Stimulated activated CD8-positive, alpha-beta memory T cell treated with anti-CD3 and anti-CD28 coated beads, Interleukin-7, amount 100 ng/mL, for 1 hour (primary cell): ENCODE measurements around the gene ZNF705A.
"Not testable (repeated sequence)": the region's sequence is repeated elsewhere in the genome, so short reads cannot be mapped to it uniquely, and the experiment has no call there.

ENCODE experiments used
- DNase-seq, 2 donors: peaks; one replicate each; pipeline ENCODE4 v3.0.0-alpha.2; 2020; ENCODE audit warnings: low read depth in 2 of 2

ZNF705A gene

DNA sequence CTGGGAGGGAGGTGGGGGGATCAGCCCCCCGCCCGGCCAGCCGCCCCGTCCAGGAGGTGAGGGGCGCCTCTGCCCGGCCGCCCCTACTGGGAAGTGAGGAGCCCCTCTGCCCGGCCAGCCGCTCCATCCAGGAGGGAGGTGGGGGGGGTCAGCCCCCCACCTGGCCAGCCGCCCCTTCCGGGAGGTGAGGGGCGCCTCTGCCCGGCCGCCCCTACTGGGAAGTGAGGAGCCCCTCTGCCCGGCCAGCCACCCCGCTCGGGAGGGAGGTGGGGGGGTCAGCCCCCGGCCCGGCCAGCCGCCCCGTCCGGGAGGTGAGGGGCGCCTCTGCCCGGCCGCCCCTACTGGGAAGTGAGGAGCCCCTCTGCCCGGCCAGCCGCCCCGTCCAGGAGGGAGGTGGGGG lies 27.4 kb downstream of the ZNF705A start:
- DNase-seq, result not testable (repeated sequence)

DNA sequence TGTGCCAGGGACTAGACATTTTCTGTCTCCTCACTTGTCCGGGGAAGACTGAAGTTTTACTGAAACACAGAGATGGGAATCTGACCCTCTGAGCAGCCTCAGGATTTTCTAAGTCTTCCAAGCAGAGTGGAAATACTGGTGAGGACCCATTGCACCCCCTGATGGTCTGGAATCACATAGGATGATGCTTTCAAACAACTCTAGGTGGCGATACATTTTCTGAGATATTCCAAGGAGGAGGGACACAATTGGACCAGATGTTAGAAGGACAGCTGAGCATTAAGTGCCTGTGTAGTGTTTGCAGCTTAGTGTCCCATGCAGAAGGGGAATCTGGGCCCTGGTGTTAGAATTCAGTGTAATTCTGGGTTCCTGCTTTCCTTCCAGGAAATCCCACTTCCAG lies 31.3 kb downstream of the ZNF705A start:
- not testable (repeated sequence) for DNase-seq

DNA sequence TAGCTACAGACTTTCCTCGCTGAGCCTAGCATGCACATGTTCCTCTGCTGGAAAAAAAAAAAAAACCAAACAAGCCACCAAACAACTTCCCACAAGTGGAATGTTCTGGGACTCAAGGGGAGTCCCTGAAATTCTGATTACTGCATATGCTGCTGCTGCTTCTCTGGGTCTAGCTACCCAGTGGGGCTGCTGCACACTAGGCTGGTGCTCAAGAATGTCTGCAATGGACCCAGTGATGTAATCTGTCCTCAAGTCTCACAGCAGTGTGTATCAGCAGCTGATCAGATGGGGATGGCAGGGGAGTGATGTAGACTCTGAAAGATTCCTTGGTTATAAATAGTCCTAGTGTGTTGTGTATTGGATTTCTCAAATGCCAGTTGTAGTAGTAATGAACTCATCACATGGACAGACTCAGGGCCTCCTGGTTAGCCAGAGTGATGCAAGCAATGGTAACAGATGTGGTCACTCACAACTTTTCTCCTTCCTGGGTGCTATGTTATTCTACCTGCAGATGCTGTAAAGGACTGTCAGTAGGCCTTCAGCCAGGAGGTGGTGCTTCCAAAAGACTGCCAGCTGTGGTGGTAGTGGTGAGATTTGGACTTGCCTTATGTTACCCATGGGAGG lies 41.0 kb downstream of the ZNF705A start:
- DNase-seq, result not testable (repeated sequence)

DNA sequence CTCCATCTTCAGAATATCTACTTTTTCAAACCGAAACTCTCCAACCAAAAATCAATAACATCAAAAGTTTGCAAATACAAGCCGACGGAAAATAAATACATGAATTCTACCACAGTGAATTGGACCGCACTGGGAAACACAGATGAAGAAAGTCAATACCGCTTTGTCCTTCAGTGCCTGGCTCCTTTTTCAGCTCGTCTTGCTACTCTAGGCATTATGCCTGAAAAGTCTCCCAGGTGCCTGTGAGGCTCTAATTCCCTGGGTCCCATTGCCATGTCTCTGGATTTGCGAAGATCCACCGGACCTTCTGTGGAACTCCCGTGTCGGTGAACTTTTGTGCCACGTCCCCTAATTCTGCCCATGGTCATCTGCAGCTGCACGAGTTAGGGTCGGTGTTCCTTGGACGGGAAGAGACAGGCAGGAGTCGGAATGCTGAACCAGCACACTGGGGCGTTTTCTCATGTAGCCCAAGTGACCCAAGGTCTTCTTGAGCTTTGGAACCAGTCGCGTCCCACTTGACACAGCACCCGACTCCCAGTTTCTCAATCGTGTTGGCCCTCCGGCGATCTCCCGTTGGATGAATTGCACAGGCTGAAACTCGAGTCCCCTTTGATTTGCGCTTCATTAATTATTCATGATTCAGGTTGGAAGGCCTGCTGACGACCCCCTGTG lies 62.0 kb downstream of the ZNF705A start:
- DNase-seq, result not testable (repeated sequence)

DNA sequence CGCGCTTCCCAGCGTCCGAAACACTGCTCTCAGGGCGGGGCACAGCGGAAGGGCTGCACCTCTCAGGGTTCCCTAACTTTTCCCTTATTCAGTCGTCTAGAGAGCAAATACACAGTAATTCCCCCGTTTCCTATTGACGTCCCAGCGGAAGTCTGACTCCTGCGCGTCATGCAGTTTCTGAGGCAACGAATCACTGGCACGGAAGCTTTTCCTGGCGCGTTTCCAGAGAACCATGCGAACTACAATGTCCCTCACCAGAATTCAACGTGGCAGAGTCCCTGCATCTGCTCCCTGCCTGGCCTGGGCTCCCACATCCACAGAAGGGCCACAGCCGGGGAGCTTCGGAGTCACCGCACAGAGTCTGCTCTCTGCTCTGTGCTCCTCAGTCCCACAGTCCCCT lies 64.6 kb downstream of the ZNF705A start:
- not testable (repeated sequence) for DNase-seq

DNA sequence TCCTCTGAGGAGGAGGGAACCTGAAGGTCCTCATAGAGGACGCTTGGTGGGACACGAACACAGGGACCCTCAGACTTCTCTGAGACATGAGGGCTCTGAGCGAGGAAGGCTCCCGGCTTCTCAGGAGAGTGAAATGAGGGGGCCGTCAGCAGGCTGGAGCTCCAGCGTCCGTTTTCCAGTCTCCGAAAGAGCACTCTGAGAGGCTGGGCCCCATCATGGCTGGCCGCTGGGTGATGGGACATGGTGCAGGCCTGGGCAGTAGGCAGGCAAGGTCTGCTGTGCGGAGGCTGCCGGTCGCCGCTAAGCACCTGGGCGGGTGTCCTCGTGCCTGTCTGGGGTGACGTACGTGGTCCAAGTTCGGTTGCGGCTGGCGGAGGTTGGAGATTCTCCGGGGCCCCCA lies 65.0 kb downstream of the ZNF705A start:
- DNase-seq, result not testable (repeated sequence)

DNA sequence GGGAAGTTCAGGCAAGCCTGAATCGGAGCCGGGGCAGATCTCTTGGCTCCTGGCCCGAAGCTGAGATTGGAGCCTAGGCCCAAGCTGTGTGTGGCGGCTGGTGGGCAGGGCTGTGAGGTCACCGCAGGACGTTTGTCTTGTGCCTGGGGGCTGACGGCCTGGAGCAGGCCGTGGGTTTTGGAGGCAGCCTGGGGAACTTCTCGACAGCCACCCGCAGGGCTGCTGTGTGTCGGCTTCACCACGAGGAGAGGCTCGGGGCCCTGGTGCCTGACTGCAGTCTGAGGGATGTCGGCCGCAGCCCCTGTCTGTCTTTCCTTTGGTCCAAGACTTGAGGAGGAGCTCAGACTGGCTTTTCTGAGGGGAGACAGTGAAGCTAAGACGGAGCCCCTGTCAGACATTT lies 65.5 kb downstream of the ZNF705A start:
- not testable (repeated sequence) for DNase-seq

DNA sequence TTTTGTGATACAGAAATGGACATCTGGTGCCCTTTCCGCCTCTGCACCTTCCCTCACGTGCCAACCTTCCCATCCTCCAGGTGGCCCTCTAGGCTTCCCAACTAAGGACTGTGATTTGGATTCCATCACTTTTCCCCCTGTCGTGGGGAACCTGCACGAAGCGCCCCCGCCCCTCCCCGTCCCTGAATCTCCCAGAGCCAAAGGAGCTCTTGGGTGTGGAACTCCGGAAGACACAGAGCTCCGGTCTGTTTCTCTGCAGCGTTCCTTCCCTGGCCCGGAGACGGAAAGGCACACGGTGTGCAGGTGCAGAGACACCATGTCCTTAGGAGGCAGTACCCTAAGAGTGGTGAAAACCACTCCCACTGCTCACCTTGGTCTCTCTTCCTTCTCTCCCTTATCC lies 66.8 kb downstream of the ZNF705A start:
- DNase-seq, result not testable (repeated sequence)

DNA sequence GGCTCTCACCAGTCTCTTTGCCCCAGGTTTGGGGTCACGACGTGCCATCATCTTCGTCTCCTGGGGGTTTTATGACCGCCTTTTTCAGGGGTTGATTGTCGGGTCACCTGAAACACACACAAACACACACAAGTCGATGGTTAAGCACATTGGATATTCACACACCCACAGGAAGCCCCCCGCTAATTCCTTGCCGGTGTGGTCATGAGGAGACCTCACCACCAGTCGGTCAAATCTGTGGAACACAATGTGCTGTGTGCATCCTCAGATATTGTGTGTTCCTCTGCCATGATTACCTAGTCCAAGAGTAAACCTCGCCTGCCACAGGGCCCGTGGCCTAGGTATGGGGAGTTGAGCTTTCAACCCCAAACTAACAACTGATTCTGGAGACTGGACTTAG lies 68.0 kb downstream of the ZNF705A start:
- not testable (repeated sequence) for DNase-seq

DNA sequence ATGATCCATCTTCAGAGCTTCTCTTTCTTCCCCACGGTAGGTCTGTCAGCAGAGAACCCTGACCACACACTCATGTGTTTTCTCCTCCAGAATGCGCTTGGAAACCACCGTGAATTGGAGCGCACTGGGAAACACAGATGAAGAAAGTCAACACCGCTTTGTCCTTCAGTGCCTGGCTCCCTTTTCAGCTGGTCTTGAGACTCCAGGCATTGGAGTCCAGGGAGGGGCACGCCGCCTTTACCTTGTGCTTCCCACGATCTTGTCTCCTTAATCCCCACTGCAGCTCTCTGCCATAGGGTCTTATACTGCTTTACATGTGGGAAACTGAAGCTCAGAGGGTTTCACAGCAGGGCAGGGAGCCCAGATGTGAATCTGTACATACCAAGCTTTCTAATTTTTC lies 69.5 kb downstream of the ZNF705A start:
- DNase-seq, result no peak

DNA sequence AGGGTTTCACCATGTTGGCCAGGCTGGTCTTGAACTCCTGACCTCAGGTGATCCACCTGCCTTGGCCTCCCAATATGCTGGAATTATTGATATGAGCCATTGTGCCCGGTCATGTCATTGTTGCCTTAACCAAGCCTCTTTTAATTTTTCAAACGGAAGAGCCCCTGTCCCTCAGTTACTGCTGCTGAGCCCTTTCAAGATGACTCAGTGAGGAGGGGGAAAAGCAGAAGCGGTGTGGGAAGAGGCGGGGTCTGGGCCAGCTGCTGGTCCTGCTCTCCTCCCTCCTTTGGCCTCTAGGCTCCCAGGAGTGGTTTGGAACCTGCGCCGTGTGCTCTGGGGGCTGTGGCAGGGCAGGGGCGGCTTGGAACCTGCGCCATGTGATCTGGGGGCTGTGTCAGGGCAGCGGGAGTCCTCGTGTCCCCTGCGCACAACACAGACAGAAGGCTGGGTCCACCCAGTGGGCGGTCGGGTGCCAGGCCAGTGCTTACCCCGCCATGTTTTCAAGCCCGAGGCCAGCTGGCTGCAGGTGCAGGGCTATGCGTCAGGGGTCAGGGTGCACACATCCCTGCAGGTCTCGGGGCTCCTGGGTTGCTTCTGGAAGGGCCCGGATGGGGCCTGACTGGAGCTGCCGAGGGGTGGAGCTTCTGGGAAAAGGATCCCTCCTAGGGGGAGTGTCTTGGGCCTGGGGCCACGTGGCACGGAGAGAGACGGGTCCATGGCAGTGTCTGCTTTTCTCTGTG lies 70.3 kb downstream of the ZNF705A start, which contains the start of gene FAM90A1:
Gene FAM90A1, minus strand, starts transcription at position 627 of the 740 bp plus-strand sequence. CDS start 2,786 bp downstream, outside the sequence.
- not testable (repeated sequence) for DNase-seq

DNA sequence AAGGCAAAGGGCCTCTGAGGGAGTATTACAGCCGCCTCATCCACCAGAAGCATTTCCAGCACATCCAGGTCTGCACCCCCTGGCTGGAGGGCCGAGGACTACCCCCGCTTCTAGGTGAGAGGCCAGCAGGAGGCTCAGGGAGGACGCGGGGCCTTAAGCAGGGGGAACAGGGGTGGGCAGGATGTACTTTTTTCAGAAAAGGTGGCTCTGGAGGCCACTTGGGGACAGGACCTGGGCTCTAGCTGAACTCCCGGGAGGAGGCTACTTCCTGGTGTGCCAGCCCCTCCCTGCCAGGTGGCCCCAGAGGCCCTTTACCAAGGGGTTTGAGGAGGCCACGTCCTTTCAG lies 70.9 kb downstream of the ZNF705A start:
- DNase-seq, result not testable (repeated sequence)

DNA sequence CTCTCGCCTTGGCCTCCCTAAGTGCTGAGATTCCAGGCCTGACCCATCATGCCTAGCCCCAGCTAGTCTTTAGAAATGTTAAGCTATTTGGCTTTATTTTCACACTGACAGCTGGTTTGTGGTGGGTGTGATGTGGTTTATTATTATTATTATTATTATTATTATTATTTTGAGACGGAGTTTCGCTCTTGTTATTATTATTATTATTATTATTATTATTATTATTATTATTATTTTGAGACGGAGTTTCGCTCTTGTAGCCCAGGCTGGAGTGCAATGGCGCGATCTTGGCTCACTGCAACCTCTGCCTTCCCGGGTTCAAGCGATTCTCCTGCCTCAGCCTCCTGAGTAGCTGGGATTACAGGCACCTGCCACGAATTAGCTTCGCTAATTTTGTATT lies 71.8 kb downstream of the ZNF705A start:
- not testable (repeated sequence) for DNase-seq

DNA sequence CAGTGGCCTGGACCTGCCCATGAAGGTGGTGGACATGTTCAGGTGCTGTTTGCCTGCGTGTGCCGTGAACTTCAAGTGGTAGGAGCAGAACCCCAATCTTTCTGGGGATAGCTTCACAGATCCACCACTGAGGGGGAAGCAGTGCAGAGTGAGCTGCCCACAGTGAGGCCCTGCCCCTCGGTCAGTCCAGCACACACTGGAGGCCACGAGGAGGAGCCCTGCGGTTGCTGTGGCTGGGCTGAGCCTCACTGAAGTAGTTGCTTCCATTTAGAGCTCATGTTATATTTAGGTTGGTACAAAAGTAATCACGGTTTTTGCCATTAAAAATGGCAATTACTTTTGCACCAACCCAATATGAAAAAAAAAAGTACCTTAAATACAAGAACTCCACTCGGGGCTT lies 72.7 kb downstream of the ZNF705A start:
- DNase-seq, result not testable (repeated sequence)
